DND-41 (cell line): ENCODE results near the gene SP8.

ENCODE experiments used
- ATAC-seq: fragments of 200-7000 bp; cut with Tn5 transposase; 3 replicates; pipeline ENCODE4 v1.9.1; 2021; ENCODE audit warnings: low read depth; ENCODE audit not compliant: insufficient read depth
- DNase-seq: peaks from one replicate; pipeline ENCODE4 v3.0.0-alpha.2; 2020
- H2AFZ ChIP-seq: 2 replicates; pipeline ENCODE4 v1.6.0; 2012; ENCODE audit warnings: low read depth, low read length
- H3K27ac ChIP-seq: 2 replicates; pipeline ENCODE4 v1.5.1; 2012; ENCODE audit warnings: low read length, inconsistent platforms
- H3K27me3 ChIP-seq: fragments of 200-600 bp; sonication (generic); 2 replicates; pipeline ENCODE4 v1.6.0; 2012; ENCODE audit warnings: low read length, mild to moderate bottlenecking, inconsistent platforms; ENCODE audit not compliant: insufficient read depth, poor library complexity
- H3K36me3 ChIP-seq: 2 replicates; pipeline ENCODE4 v1.5.1; 2012; ENCODE audit warnings: low read length, inconsistent platforms; ENCODE audit not compliant: insufficient read depth
- H3K4me1 ChIP-seq: 2 replicates; pipeline ENCODE4 v1.5.1; 2012; ENCODE audit warnings: mild to moderate bottlenecking, low read length; ENCODE audit not compliant: insufficient read depth
- H3K4me2 ChIP-seq: 2 replicates; pipeline ENCODE4 v1.6.0; 2012; ENCODE audit warnings: mild to moderate bottlenecking, moderate library complexity, low read length, inconsistent platforms; ENCODE audit not compliant: insufficient read depth
- H3K4me3 ChIP-seq, 2 experiments: fragments of 200-600 bp in 1 of 2; shearing (Covaris generic) in 1 of 2; 2 replicates each; pipeline ENCODE4 v1.5.1; 2012 to 2016; ENCODE audit warnings: inconsistent platforms in 2 of 2, low read length in 2 of 2, mild to moderate bottlenecking in 2 of 2, low read depth in 1 of 2, moderate library complexity in 1 of 2
- H3K79me2 ChIP-seq: 2 replicates; pipeline ENCODE4 v1.6.0; 2012; ENCODE audit warnings: low read length, inconsistent platforms; ENCODE audit not compliant: insufficient read depth
- H3K9ac ChIP-seq: 2 replicates; pipeline ENCODE4 v1.6.0; 2012; ENCODE audit warnings: low read depth, mild to moderate bottlenecking, inconsistent platforms, low read length, moderate library complexity
- H3K9me3 ChIP-seq: 2 replicates; pipeline ENCODE4 v1.5.1; 2012; ENCODE audit warnings: low read length, moderate library complexity, mild to moderate bottlenecking, inconsistent platforms; ENCODE audit not compliant: insufficient read depth, severe bottlenecking
- H4K20me1 ChIP-seq: 2 replicates; pipeline ENCODE4 v1.6.0; 2012; ENCODE audit warnings: low read length; ENCODE audit not compliant: insufficient read depth
- EZH2 ChIP-seq: IDR thresholded peaks from 3 replicates; pipeline ENCODE4 v1.6.1; 2012; ENCODE audit warnings: borderline replicate concordance, low read depth, mild to moderate bottlenecking, moderate library complexity, low read length, inconsistent platforms; ENCODE audit not compliant: severe bottlenecking
- TF ChIP-seq, protein P1 (sequence below): IDR thresholded peaks from 2 replicates; pipeline ENCODE4 v1.5.1; 2012; ENCODE audit warnings: borderline replicate concordance, low read length, moderate library complexity, mild to moderate bottlenecking; ENCODE audit not compliant: poor library complexity, severe bottlenecking; ENCODE audit errors: extremely low read depth

The SP8 gene

DNA sequence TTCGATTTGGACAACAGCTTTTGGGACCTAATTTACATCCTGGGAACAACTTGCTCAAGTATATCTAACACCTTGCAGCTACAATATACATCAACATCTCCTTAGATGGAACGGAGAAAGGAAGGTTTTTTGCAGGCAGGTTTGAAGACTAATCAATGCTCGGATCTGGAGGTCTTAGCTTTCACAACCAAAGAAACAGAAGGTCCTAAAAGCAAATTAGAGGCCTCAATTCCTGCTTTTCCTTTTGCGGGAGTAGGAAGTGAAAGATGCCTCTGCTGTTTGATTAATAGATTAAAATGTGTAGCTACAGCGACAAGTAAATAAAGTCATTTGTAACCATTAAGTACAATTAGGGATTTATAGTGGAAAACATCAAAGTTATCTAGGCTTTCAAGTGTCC lies 3.7 kb upstream of the SP8 start:
- H2AFZ ChIP-seq: no peak overlapping the region
- H3K27ac ChIP-seq: no peak overlapping the region
- no peaks in the 10 kb centered on the region for H4K20me1 ChIP-seq
- no peaks in the 10 kb centered on the region for H3K4me1 ChIP-seq
- no peaks in the 10 kb centered on the region for H3K36me3 ChIP-seq
- ATAC-seq: no peak
- no peaks in the 10 kb centered on the region for H3K27me3 ChIP-seq
- H3K79me2 ChIP-seq: no peaks in the 10 kb centered on the region
- no peak for DNase-seq
- TF ChIP-seq, protein P1, sequence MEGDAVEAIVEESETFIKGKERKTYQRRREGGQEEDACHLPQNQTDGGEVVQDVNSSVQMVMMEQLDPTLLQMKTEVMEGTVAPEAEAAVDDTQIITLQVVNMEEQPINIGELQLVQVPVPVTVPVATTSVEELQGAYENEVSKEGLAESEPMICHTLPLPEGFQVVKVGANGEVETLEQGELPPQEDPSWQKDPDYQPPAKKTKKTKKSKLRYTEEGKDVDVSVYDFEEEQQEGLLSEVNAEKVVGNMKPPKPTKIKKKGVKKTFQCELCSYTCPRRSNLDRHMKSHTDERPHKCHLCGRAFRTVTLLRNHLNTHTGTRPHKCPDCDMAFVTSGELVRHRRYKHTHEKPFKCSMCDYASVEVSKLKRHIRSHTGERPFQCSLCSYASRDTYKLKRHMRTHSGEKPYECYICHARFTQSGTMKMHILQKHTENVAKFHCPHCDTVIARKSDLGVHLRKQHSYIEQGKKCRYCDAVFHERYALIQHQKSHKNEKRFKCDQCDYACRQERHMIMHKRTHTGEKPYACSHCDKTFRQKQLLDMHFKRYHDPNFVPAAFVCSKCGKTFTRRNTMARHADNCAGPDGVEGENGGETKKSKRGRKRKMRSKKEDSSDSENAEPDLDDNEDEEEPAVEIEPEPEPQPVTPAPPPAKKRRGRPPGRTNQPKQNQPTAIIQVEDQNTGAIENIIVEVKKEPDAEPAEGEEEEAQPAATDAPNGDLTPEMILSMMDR: no peak
- H3K4me3 ChIP-seq: no peak overlapping the region
- H3K4me2 ChIP-seq: no peak overlapping the region
- H3K9me3 ChIP-seq: no peaks in the 10 kb centered on the region
- H3K9ac ChIP-seq: no peak overlapping the region

DNA sequence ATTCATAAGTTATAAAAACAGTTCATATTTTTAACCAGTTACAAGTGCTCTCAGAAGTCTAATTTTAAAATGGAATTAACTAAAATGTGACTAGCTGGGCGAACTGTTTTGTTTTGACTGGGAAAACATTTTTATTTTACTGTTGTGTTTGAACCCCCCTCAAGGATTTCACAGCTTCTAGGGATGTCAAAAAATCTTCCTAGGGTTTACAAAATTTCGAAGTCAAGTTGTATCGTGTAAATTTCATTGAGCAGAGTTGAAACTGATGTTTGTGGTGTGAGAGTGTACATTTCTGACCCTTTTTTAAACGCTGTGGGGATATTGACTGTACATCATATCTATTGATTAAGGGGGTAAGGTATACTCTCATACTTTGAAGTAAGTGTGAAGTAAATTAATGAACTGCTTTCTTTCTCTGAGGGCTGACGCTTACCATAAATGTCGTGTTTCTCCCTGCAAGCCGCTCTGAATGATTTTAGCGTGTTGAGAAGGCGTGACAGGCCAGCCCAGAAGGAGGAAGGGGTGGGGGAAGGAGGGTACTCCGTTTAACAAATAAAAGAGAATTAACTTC lies 1.8 kb upstream of the SP8 start:
- Histone ChIP-seq H2AFZ (no peak overlapping the region), H3K27ac (no peak overlapping the region), H3K9me3 (no peaks in the 10 kb centered on the region), H3K27me3 (no peaks in the 10 kb centered on the region), H3K79me2 (no peaks in the 10 kb centered on the region), H3K36me3 (no peaks in the 10 kb centered on the region), H3K4me2 (no peak overlapping the region), H3K9ac (no peak overlapping the region), H4K20me1 (no peaks in the 10 kb centered on the region), H3K4me1 (no peaks in the 10 kb centered on the region), H3K4me3 (no peak overlapping the region)
- no peak for TF ChIP-seq EZH2
- TF ChIP-seq, protein P1: no peak
- no peak for DNase-seq
- ATAC-seq: no peak

DNA sequence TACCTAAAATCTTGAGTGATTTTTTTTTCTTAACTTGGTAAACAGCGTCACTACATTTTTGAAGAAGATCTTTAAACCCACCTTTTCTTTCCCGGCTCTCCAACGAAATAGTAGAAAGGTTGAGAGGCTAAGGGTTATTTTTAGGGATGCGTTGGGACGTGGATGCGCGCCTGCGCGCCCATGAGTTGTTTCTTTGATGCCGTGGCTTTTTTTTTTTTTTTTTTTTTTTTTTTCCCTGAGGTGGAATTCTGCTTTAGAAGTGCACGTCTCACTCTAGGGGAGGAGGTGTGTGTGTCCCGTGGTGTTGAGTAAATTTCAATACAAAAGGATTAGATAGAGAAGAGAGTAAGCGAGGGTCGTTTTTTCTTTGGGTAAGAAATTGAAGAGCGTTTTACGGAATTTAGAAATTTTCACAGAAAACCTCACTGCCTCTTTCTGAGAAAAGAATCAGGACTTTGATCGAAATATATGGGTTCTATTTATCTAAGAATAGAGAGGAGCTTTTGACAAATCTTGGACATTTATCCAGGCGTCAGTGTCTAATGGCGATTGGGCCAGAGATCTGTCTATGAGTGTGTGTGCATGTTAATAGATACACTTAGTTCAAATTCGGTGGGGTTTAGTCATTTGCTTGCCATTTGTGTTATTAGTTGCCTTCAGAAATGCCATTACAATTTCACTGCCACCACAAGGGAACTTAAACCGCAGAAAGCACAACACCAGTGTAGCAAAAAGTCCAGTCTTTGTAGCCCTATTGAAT lies 1.2 kb upstream of the SP8 start:
- Histone ChIP-seq H3K79me2 (no peaks in the 10 kb centered on the region), H3K9ac (no peak overlapping the region), H3K36me3 (no peaks in the 10 kb centered on the region), H3K4me1 (no peaks in the 10 kb centered on the region), H3K4me3 (no peak overlapping the region), H2AFZ (no peak overlapping the region), H3K27ac (no peak overlapping the region), H3K27me3 (no peaks in the 10 kb centered on the region), H4K20me1 (no peaks in the 10 kb centered on the region), H3K4me2 (no peak overlapping the region), H3K9me3 (no peaks in the 10 kb centered on the region)
- TF ChIP-seq EZH2: no peak
- TF ChIP-seq, protein P1: no peak
- ATAC-seq (no peak), DNase-seq (no peak)

DNA sequence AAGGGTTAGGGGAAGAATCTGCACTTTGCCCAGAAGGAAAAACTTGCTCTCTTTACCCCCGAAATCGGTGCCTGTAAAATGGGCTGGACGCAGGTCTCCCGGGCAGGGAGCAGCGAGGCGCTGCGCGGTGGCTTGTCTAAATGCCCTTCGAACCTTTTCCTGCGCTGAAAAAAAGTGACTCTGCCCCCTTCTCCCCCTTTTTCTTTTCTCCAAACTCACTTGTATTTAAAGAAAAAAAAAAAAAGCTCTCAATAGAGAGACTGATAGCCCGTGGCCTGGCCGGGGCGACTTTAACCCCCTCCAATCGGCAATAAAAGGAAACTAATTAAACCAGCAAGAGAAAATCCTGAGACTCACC lies 286 bp downstream of the SP8 start:
- Histone ChIP-seq H3K36me3 (no peaks in the 10 kb centered on the region), H3K4me1 (no peaks in the 10 kb centered on the region), H3K4me2 (no peak overlapping the region), H3K27me3 (no peaks in the 10 kb centered on the region), H3K4me3 (no peak overlapping the region), H3K27ac (no peak overlapping the region), H3K9ac (no peak overlapping the region), H3K79me2 (no peaks in the 10 kb centered on the region), H3K9me3 (no peaks in the 10 kb centered on the region), H4K20me1 (no peaks in the 10 kb centered on the region), H2AFZ (no peak overlapping the region)
- ATAC-seq: no peak
- TF ChIP-seq, protein P1: no peak
- TF ChIP-seq EZH2: no peak
- no peak for DNase-seq
